ENCODE results near the gene SLC35F3. TPM values are rescaled to one million over a fixed set of nuclear protein-coding genes. Genes with fewer than 3 reads are reported as not detected.
"Not testable (repeated sequence)": the region's sequence is repeated elsewhere in the genome, so short reads cannot be mapped to it uniquely, and the experiment has no call there.

Gene SLC35F3
- polyA plus RNA-seq, 1 donor = 0.55 TPM

DNA sequence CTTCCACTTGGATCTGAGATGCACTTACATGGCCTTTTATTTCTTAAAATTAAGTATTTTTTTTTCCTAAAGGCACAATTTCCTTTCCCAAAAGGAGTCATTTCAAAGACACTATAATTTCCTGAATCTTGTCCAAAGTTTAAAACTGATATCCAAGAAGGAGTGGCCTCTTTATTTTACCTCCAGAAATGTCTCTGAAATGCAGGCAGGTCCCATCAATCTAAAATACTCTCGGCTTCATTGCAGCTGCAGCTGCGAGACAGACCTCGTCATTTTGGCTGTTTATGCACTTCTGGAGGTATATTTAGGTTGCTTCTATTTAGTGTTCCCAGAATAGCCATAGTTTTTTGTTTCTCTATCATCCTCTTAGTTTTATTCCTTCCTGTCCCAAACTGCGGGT is 296.1 kb downstream of the SLC35F3 start:
- Histone ChIP-seq H3K4me3 (ENCODE audit: low read length) (no peak overlapping the region), H3K9me3 (ENCODE audit: control insufficient read depth, low read depth, low read length) (no peaks in the 10 kb centered on the region), H3K4me1 (ENCODE audit: control insufficient read depth, insufficient read depth, low read length) (no peaks in the 10 kb centered on the region), H3K27me3 (ENCODE audit: control insufficient read depth, insufficient read depth, low read length) (peaks cover 6% of the 10 kb centered on the region), H3K36me3 (ENCODE audit: control insufficient read depth, insufficient read depth, low read length) (no peaks in the 10 kb centered on the region), H3K27ac (ENCODE audit: low read length) (no peak overlapping the region)
- no peak for DNase-seq
- WGBS (ENCODE audit: insufficient coverage, low lambda C conversion rate) = 65% methylated on average over 2 of the region's 4 CpGs

DNA sequence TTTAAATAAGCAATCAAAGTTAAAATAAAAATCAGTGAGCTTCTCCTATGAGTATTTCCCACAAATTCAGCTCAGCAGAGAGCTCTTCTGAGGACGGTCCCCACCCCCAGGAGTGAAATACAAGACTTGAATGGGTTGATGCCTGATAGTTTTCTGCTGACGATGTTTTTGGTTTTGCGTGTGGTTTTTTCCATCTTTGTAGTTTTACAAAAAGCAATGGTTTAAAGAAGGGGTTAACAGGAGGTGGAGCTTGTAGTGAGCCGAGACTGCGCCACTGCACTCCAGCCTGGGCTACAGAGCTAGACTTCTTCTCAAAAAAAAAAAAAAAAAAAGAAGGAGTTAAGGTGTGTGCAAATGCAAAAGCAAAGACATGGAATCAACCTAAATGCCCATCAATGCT is 297.1 kb downstream of the SLC35F3 start:
- no CpG with 5 or more reads among the region's 5 CpGs for WGBS (ENCODE audit: insufficient coverage, low lambda C conversion rate)
- H3K9me3 ChIP-seq (ENCODE audit: control insufficient read depth, low read depth, low read length) = no peaks in the 10 kb centered on the region
- no peak overlapping the region for H3K4me3 ChIP-seq (ENCODE audit: low read length)
- no peaks in the 10 kb centered on the region for H3K4me1 ChIP-seq (ENCODE audit: control insufficient read depth, insufficient read depth, low read length)
- DNase-seq = no peak
- no peaks in the 10 kb centered on the region for H3K36me3 ChIP-seq (ENCODE audit: control insufficient read depth, insufficient read depth, low read length)
- peaks cover 6% of the 10 kb centered on the region for H3K27me3 ChIP-seq (ENCODE audit: control insufficient read depth, insufficient read depth, low read length)
- no peak overlapping the region for H3K27ac ChIP-seq (ENCODE audit: low read length)

- Histone ChIP-seq H3K4me1 (ENCODE audit: control insufficient read depth, insufficient read depth, low read length) (no peaks in the 10 kb centered on the region), H3K9me3 (ENCODE audit: control insufficient read depth, low read depth, low read length) (no peaks in the 10 kb centered on the region), H3K36me3 (ENCODE audit: control insufficient read depth, insufficient read depth, low read length) (no peaks in the 10 kb centered on the region), H3K27ac (ENCODE audit: low read length) (no peak overlapping the region), H3K4me3 (ENCODE audit: low read length) (no peak overlapping the region), H3K27me3 (ENCODE audit: control insufficient read depth, insufficient read depth, low read length) (peaks cover 9% of the 10 kb centered on the region)
- no CpG with 5 or more reads among the region's 7 CpGs for WGBS (ENCODE audit: insufficient coverage, low lambda C conversion rate)
- DNase-seq = no peak
Observed at GRCh38 chr1:234205966-234206365, 301.5 kb downstream of the SLC35F3 start.

DNA sequence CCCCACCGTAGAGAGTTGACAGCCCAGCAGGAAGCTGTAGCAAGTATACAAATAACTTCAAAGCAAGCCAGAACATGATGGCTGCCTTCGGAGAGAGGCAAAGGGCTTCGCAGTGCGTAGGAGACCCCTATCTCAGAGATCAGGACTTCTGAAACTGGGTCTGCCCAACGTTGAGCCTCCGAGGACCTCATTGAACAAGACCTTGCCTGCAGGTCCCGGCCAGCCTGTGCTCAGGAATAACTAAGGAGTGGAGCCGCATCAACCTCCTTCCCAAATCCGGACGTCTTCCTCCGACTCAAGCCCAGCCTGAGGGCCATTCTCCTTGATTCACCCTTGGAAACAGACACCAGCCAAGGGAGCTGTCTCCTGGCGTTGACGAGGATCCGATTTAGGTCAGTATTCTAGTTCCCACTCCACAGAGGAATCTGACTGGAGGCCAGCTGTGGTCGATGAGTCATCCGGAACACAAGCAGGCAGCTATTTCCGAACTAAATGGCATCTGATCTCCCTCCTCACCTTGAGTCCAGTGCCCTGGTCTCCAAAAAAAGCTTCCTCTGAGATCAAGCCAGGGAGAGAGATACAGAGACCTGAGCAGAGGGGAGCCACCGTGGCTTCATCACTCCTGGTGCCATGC is 302.3 kb downstream of the SLC35F3 start:
- no CpG with 5 or more reads among the region's 18 CpGs for WGBS (ENCODE audit: insufficient coverage, low lambda C conversion rate)

DNA sequence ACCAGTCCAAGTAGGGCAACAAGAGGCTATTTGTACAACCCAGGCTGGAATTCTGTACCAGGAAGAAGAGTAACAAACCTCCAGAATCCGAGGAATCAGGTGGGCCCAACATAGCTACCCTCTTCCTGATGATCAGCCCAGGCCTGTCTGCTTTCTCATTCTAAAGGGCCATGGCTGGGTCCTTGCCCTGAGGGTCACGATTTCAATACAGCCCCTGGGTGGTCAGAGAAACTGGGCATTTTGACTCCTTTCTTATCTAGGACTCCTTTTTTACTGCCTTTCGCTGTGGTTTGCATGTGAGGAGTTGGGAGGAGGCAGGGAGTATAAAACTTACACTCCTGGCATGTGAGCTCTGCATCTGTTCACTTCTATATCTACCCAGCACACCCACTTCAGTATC is 303.9 kb downstream of the SLC35F3 start:
- Histone ChIP-seq H3K9me3 (ENCODE audit: control insufficient read depth, low read depth, low read length) (no peaks in the 10 kb centered on the region), H3K27ac (ENCODE audit: low read length) (no peak overlapping the region)
- no CpG with 5 or more reads among the region's 3 CpGs for WGBS (ENCODE audit: insufficient coverage, low lambda C conversion rate)

More for the DNA sequence above, 302.3 kb downstream of the SLC35F3 start:
- DNase-seq = no peak
- peaks cover 9% of the 10 kb centered on the region for H3K27me3 ChIP-seq (ENCODE audit: control insufficient read depth, insufficient read depth, low read length)
- H3K4me3 ChIP-seq (ENCODE audit: low read length) = no peak overlapping the region
- H3K27ac ChIP-seq (ENCODE audit: low read length) = no peak overlapping the region
- H3K36me3 ChIP-seq (ENCODE audit: control insufficient read depth, insufficient read depth, low read length) = no peaks in the 10 kb centered on the region
- no peaks in the 10 kb centered on the region for H3K9me3 ChIP-seq (ENCODE audit: control insufficient read depth, low read depth, low read length)
- H3K4me1 ChIP-seq (ENCODE audit: control insufficient read depth, insufficient read depth, low read length) = no peaks in the 10 kb centered on the region

DNA sequence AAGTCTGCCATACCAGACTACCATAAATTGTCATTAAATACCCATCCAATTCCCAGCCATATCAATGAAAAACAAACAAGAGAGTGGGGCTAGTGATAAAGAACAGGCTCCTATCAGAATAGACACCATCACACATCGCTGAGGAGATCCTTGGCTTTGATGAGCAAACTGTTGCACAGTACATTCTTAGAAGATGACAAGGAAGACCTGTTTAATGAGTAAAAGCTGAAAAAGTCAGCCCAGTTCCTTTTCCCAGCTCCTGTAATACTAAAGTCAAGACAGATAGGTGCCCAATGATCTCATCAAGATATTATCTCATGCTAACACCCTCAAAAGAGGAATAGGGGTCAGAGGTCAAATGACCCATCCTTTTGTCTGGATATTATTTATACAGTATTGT is 304.3 kb downstream of the SLC35F3 start:
- peaks cover 17% of the 10 kb centered on the region for H3K27me3 ChIP-seq (ENCODE audit: control insufficient read depth, insufficient read depth, low read length)
- H3K36me3 ChIP-seq (ENCODE audit: control insufficient read depth, insufficient read depth, low read length) = no peaks in the 10 kb centered on the region
- no peaks in the 10 kb centered on the region for H3K9me3 ChIP-seq (ENCODE audit: control insufficient read depth, low read depth, low read length)
- no peak overlapping the region for H3K27ac ChIP-seq (ENCODE audit: low read length)
- no peak overlapping the region for H3K4me3 ChIP-seq (ENCODE audit: low read length)
- no peaks in the 10 kb centered on the region for H3K4me1 ChIP-seq (ENCODE audit: control insufficient read depth, insufficient read depth, low read length)
- WGBS (ENCODE audit: insufficient coverage, low lambda C conversion rate) = 14% methylated on average over 1 of the region's 1 CpG
- DNase-seq = no peak

More for the DNA sequence above, 303.9 kb downstream of the SLC35F3 start:
- no peak for DNase-seq
- Histone ChIP-seq H3K4me1 (ENCODE audit: control insufficient read depth, insufficient read depth, low read length) (no peaks in the 10 kb centered on the region), H3K4me3 (ENCODE audit: low read length) (no peak overlapping the region), H3K27me3 (ENCODE audit: control insufficient read depth, insufficient read depth, low read length) (peaks cover 13% of the 10 kb centered on the region), H3K36me3 (ENCODE audit: control insufficient read depth, insufficient read depth, low read length) (no peaks in the 10 kb centered on the region)

DNA sequence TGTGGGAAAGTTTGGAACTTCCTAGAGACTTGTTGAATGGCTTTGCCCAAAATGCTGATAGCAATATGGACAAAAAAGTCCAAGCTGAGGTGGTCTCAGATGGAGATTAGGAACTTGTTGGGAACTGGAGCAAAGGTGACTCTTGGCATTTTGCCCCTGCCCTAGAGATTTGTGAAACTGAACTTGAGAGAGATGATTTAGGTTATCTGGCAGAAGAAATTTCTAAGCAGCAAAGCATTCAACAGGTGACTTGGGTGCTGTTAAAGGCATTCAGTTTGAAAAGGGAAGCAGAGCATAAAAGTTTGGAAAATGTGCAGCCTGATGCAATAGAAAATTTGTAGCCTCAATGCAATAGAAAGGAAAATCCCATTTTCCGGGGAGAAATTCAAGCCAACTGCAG is 306.0 kb downstream of the SLC35F3 start:
- H3K27ac ChIP-seq (ENCODE audit: low read length); H3K9me3 ChIP-seq (ENCODE audit: control insufficient read depth, low read depth, low read length); H3K36me3 ChIP-seq (ENCODE audit: control insufficient read depth, insufficient read depth, low read length); H3K4me3 ChIP-seq (ENCODE audit: low read length); H3K4me1 ChIP-seq (ENCODE audit: control insufficient read depth, insufficient read depth, low read length); DNase-seq: not testable (repeated sequence)
- no CpG with 5 or more reads among the region's 1 CpG for WGBS (ENCODE audit: insufficient coverage, low lambda C conversion rate)
- H3K27me3 ChIP-seq (ENCODE audit: control insufficient read depth, insufficient read depth, low read length) = peaks cover 31% of the 10 kb centered on the region

- not testable (repeated sequence) for H3K27ac ChIP-seq (ENCODE audit: low read length); H3K4me1 ChIP-seq (ENCODE audit: control insufficient read depth, insufficient read depth, low read length); DNase-seq; H3K9me3 ChIP-seq (ENCODE audit: control insufficient read depth, low read depth, low read length); H3K36me3 ChIP-seq (ENCODE audit: control insufficient read depth, insufficient read depth, low read length); H3K4me3 ChIP-seq (ENCODE audit: low read length)
- no CpG with 5 or more reads among the region's 2 CpGs for WGBS (ENCODE audit: insufficient coverage, low lambda C conversion rate)
- H3K27me3 ChIP-seq (ENCODE audit: control insufficient read depth, insufficient read depth, low read length) = peaks cover 41% of the 10 kb centered on the region
Observed at GRCh38 chr1:234211855-234212254, 307.4 kb downstream of the SLC35F3 start.

GRCh38 chr1:234212764-234213657 is 308.5 kb downstream of the SLC35F3 start:
- H3K27ac ChIP-seq (ENCODE audit: low read length) = no peak overlapping the region

DNA sequence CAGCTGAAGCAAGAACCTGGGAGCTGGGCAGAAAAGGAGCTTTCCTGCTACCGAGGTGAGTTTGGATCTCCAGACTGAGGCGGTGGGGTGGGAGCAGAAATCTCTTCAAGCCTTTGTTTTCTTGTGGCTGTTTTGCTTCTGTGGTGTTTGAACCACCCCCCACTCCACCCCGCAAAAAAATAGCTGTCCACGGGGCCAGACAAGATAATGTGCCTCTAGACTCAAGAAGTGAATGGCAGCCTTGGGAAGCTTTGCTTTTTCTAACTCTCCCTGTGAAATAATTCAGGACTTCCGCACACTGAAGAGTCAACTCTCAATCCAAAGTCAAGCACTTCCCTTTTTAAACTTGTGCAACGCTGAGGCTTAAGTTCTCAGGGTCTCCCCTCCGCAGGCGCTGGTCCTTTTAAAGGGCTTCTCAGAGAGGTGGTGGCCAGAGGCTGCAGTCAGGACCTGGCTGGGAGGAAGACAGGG is 309.2 kb downstream of the SLC35F3 start:
- Histone ChIP-seq H3K9me3 (ENCODE audit: control insufficient read depth, low read depth, low read length) (no peaks in the 10 kb centered on the region), H3K27me3 (ENCODE audit: control insufficient read depth, insufficient read depth, low read length) (peaks cover 37% of the 10 kb centered on the region), H3K27ac (ENCODE audit: low read length) (no peak overlapping the region), H3K36me3 (ENCODE audit: control insufficient read depth, insufficient read depth, low read length) (no peaks in the 10 kb centered on the region), H3K4me3 (ENCODE audit: low read length) (peak overlapping the region; percentile 28), H3K4me1 (ENCODE audit: control insufficient read depth, insufficient read depth, low read length) (no peaks in the 10 kb centered on the region)
- WGBS (ENCODE audit: insufficient coverage, low lambda C conversion rate) = 8% methylated on average over 2 of the region's 8 CpGs
- DNase-seq = no peak

More at GRCh38 chr1:234212764-234213657, 308.5 kb downstream of the SLC35F3 start:
- WGBS (ENCODE audit: insufficient coverage, low lambda C conversion rate) = no CpG with 5 or more reads among the region's 4 CpGs
- DNase-seq = peak in 1 of 2 donors; percentile 36
- H3K9me3 ChIP-seq (ENCODE audit: control insufficient read depth, low read depth, low read length) = no peaks in the 10 kb centered on the region
- H3K4me3 ChIP-seq (ENCODE audit: low read length) = no peak overlapping the region
- peaks cover 37% of the 10 kb centered on the region for H3K27me3 ChIP-seq (ENCODE audit: control insufficient read depth, insufficient read depth, low read length)
- no peaks in the 10 kb centered on the region for H3K4me1 ChIP-seq (ENCODE audit: control insufficient read depth, insufficient read depth, low read length)
- H3K36me3 ChIP-seq (ENCODE audit: control insufficient read depth, insufficient read depth, low read length) = no peaks in the 10 kb centered on the region

Measured in large intestine (tissue), 3 donors.